ENCODE data around the gene CXCL3. TPM values are rescaled to one million over a fixed set of nuclear protein-coding genes. Genes with fewer than 3 reads are reported as not detected.

Gene CXCL3
- total RNA-seq, 4 donors from 2014 or later = 1.1 to 26.9 (median 6.7) TPM

DNA sequence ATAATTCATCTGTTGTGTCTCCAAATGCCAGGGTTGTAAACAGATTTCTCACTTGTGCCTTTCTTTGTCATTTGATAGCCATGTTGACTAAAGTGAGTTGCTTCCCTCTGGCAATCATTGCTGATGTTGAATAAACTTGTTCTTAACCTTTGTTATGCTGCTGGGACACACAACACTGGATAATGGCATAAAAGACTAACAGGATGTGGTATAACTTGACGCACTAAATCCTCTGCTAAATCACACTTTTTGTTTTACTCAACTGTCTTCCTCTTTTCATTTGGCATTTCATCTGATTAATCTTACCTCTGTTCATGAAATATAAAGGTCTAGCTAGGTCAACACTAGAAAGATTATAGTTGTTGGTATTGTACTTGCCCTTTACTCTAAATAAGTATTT, 22.4 kb downstream of the CXCL3 start:
- no peak for ATAC-seq (ENCODE audit: low FRiP score)

DNA sequence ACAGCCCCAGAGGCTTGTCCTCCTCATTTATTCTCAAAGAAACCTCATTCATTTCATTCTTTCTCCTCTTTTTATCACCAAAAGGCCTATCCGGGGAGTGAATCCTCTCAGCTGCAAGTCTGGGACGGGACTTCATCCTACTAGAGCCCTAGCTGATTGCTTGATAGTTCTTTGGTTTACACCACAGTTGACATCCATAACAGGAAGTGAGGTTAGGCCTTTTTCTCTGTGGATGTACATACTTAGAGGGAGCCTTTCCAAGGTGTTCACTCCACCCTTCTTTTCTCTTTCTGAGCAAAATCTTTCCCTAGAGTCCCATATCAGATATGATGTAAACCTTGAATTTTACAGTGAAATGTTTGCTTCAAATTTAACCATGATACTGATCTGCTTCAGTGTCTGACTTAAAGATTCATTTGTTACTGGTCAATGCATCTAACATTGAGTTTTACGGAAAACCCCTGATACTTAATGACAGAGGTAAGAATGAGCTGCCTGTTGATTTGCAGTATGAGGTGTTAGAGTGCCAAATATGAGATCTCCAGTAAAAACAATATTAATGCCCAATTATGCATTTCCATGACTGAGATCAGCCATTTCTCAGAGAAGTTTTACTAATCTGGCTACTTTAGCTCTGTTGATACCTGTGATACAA, 23.2 kb downstream of the CXCL3 start:
- TF ChIP-seq, protein P1, sequence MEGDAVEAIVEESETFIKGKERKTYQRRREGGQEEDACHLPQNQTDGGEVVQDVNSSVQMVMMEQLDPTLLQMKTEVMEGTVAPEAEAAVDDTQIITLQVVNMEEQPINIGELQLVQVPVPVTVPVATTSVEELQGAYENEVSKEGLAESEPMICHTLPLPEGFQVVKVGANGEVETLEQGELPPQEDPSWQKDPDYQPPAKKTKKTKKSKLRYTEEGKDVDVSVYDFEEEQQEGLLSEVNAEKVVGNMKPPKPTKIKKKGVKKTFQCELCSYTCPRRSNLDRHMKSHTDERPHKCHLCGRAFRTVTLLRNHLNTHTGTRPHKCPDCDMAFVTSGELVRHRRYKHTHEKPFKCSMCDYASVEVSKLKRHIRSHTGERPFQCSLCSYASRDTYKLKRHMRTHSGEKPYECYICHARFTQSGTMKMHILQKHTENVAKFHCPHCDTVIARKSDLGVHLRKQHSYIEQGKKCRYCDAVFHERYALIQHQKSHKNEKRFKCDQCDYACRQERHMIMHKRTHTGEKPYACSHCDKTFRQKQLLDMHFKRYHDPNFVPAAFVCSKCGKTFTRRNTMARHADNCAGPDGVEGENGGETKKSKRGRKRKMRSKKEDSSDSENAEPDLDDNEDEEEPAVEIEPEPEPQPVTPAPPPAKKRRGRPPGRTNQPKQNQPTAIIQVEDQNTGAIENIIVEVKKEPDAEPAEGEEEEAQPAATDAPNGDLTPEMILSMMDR (IDR thresholded peaks at IDR 0.05) = no peak
- DNase-seq (ENCODE audit: low spot score) = no peak

More for the DNA sequence above, 22.4 kb downstream of the CXCL3 start:
- no peak for DNase-seq (ENCODE audit: low spot score)
- TF ChIP-seq, protein P1 (IDR thresholded peaks at IDR 0.05) = no peak

DNA sequence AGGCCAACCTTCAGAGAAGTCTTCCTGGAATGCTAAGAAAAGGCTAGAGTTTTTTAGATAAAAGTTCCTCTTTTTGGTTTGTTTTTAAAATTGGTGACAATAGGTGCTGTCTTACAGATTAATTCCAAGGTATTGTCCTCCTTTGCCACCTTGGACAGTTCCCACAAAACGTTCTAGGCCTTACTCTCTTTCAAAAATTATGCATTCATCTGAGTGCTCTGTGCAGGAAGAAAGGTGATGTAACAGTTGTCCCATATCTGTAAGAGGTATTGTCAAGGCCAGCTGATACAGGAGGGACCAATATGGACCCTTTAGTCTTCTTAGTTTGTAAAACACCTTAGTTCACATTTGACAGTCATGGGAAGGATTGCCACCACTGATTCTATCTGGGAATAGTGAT, 24.2 kb downstream of the CXCL3 start:
- DNase-seq (ENCODE audit: low spot score) (no peak), ATAC-seq (ENCODE audit: low FRiP score) (no peak)
- TF ChIP-seq, protein P1 (IDR thresholded peaks at IDR 0.05) = no peak

More for the DNA sequence above, 23.2 kb downstream of the CXCL3 start:
- no peak for ATAC-seq (ENCODE audit: low FRiP score)

DNA sequence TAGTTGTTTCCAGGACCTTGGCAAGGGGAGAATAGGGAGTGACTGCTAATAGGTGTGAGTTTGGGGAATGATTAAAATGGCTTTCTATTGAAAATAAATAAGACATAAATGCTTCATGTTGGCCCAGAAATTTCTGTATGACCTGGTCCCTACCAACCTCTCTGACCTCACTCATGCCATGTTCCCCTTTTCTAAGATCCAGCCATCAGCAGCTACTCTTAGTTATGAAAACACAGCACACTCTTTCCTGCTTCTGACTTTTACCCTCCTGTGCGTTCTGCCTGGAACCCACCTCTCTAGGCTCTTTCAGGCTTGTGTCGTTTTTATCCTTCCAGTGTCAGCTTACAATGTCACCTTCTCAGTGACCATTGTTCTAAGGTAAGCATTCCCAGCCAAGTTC, 25.2 kb downstream of the CXCL3 start:
- TF ChIP-seq, protein P1 (IDR thresholded peaks at IDR 0.05) = no peak
- no peak for DNase-seq (ENCODE audit: low spot score)
- ATAC-seq (ENCODE audit: low FRiP score) = no peak

DNA sequence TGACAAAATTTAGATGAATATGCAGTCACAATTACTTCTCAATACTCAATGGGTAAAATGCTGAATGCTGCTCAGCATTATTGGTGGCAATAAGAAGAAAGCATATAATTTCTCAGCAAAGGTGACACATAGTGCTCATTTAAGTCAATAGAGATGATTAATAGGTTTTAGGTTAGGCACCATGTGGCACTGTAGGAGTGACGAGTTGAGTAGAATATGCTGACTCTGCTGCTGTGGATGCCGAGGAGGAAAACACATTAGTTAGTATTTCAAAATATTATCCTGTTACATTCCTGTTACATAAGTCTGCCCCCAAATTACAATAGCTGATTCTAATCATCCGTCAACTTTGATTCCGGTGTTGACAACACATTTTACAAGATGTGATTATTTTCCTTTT, 26.4 kb downstream of the CXCL3 start:
- ATAC-seq (ENCODE audit: low FRiP score) (no peak), DNase-seq (ENCODE audit: low spot score) (no peak)
- TF ChIP-seq, protein P1 (IDR thresholded peaks at IDR 0.05) = no peak

DNA sequence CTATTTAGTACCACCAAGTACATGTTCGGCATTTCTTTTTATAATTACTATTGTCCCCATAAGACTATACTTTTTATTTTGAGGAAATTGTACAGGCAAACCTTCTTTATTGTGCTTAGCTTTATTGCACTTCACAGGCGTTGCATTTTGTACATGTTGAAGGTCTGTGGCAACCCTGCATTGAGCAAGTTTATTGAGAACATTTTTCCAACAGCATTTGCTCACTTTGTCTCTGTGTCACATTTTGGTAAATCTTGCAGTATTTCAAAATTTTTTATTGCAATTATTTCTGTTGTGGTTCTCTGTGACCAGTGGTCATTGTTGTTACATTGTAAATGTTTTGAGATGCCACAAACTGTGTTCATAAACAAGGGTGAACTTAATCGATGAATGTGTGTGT, 29.2 kb downstream of the CXCL3 start:
- ATAC-seq (ENCODE audit: low FRiP score) (no peak), DNase-seq (ENCODE audit: low spot score) (no peak)
- TF ChIP-seq, protein P1 (IDR thresholded peaks at IDR 0.05) = no peak

DNA sequence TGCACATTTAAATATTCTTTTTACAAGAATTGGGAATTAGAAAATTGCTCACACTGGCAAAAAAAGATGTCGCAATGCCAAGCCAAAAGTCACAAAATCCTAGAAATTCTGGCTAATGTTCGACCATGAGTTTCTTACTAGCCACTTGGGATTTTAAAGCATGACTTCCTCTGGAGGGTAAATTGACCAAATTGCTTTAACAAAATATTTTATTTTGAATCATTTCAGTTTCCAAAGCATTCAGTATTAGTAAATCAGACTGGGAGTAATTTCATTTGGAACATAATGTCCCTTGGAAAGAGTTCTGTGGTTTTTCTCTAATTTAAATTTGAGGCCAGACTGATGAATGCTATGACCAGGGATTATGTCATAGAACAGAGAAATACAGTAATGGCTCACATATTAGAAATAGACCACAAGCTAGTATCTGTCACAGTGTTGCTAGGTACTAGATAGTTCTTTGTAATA, 32.4 kb downstream of the CXCL3 start:
- ATAC-seq (ENCODE audit: low FRiP score) = no peak
- TF ChIP-seq, protein P1 (IDR thresholded peaks at IDR 0.05) = no peak
- DNase-seq (ENCODE audit: low spot score) = no peak
